GM12878 (cell line): Measurements from ENCODE around the gene INF2. TPM values are rescaled to one million over a fixed set of nuclear protein-coding genes. Genes with fewer than 3 reads are reported as not detected.

Experiments
- ATAC-seq: fragments of 200-7000 bp; cut with Tn5 transposase; 3 replicates; pipeline ENCODE4 v1.9.1; 2020; ENCODE audit warnings: mild to moderate bottlenecking, moderate library complexity
- BruUV-seq: library from RNA; stranded (reverse); fragments of 400-500 nt; replicated peaks from 2 replicates; lab custom pipeline; 2021; lab: Mats Ljungman, UMichigan
- CTCF ChIA-PET: fragments of 300-600 bp; sonication (Branson Sonifier 250); formaldehyde crosslinking; extraction: SDS; loops from one replicate; lab custom pipeline; 2021; ENCODE audit warnings: inconsistent platforms; lab: Yijun Ruan, JAX
- POLR2A ChIA-PET: fragments of 350-600 bp; formaldehyde crosslinking; extraction: SDS; loops from one replicate; lab custom pipeline; 2021; ENCODE audit warnings: inconsistent platforms; lab: Charles Lee
- RAD21 ChIA-PET: fragments of 300-600 bp; sonication (Branson Sonifier 250); formaldehyde crosslinking; loops from one replicate; lab custom pipeline; 2023; ENCODE audit warnings: antibody characterized with exemption; ENCODE audit not compliant: unreplicated experiment; lab: Charles Lee
- SMC1A ChIA-PET: fragments of 300-600 bp; sonication (Branson Sonifier 250); formaldehyde crosslinking; loops from one replicate; lab custom pipeline; 2023; ENCODE audit not compliant: unreplicated experiment, uncharacterized antibody; lab: Charles Lee
- DNase-seq: peaks from one replicate; pipeline ENCODE4 v3.0.0-alpha.2; 2011; ENCODE audit warnings: low read depth, low spot score
- FAIRE-seq: peaks from 3 replicates; lab custom pipeline; 2011; peaks lifted over from hg19 to GRCh38; lab: Jason Lieb, UNC
- H2AFZ ChIP-seq: 2 replicates; pipeline ENCODE4 v1.6.0; 2011; ENCODE audit warnings: low read depth, low read length, control low read depth; ENCODE audit not compliant: control insufficient read depth
- H3K27ac ChIP-seq: 2 replicates; pipeline ENCODE4 v1.5.1; 2011; ENCODE audit warnings: control low read depth; ENCODE audit not compliant: control insufficient read depth, insufficient read depth
- H3K27me3 ChIP-seq, 2 experiments: replicated peaks in 1 of 2; 2 replicates each; pipeline versions ENCODE4 v1.6.0 to v1.6.1; 2011; ENCODE audit warnings: low read length in 1 of 2; ENCODE audit not compliant: control insufficient read depth in 2 of 2, insufficient read depth in 2 of 2
- H3K36me3 ChIP-seq, 2 experiments: 2 replicates each; pipeline ENCODE4 v1.5.1; 2011; ENCODE audit warnings: low read length in 1 of 2; ENCODE audit not compliant: control insufficient read depth in 2 of 2, insufficient read depth in 2 of 2
- H3K4me1 ChIP-seq: 2 replicates; pipeline ENCODE4 v1.6.1; 2011; ENCODE audit warnings: mild to moderate bottlenecking, low read length, moderate library complexity, mixed read lengths; ENCODE audit not compliant: control insufficient read depth, insufficient read depth
- H3K4me2 ChIP-seq: 2 replicates; pipeline ENCODE4 v1.6.0; 2011; ENCODE audit warnings: control low read depth; ENCODE audit not compliant: control insufficient read depth, insufficient read depth
- H3K4me3 ChIP-seq: fragments of 200-600 bp; sonication (generic); 2 replicates; pipeline ENCODE4 v1.5.1; 2016
- H3K79me2 ChIP-seq: 2 replicates; pipeline ENCODE4 v1.6.0; 2011; ENCODE audit warnings: low read length; ENCODE audit not compliant: control insufficient read depth, insufficient read depth
- H3K9ac ChIP-seq: 2 replicates; pipeline ENCODE4 v1.8.0; 2011; ENCODE audit warnings: low read length, control low read depth, mixed read lengths; ENCODE audit not compliant: control insufficient read depth, insufficient read depth
- H3K9me3 ChIP-seq: replicated peaks from 3 replicates; pipeline ENCODE4 v1.5.1; 2011; ENCODE audit warnings: mild to moderate bottlenecking, low read length; ENCODE audit not compliant: control insufficient read depth, insufficient read depth
- H4K20me1 ChIP-seq: 2 replicates; pipeline ENCODE4 v1.6.0; 2011; ENCODE audit not compliant: control insufficient read depth, insufficient read depth
- BCLAF1 ChIP-seq: fragments of 450-650 bp; IDR thresholded peaks from 2 replicates; pipeline ENCODE4 v1.6.1; 2017; ENCODE audit warnings: antibody characterized with exemption, mild to moderate bottlenecking, moderate library complexity
- GATAD2B ChIP-seq: fragments of 450-650 bp; conservative IDR thresholded peaks from 2 replicates; pipeline ENCODE4 v1.6.1; 2017; ENCODE audit warnings: low read depth, mild to moderate bottlenecking, moderate library complexity
- KLF5 ChIP-seq: fragments of 450-650 bp; IDR thresholded peaks from 2 replicates; pipeline ENCODE4 v1.6.1; 2014; ENCODE audit warnings: mild to moderate bottlenecking; ENCODE audit not compliant: partially characterized antibody
- WGBS: methylation state at CpG from one replicate; pipeline ENCODE4 v1.1.6; 2016; ENCODE audit warnings: low lambda C conversion rate; ENCODE audit not compliant: insufficient replicate concordance, insufficient coverage; ENCODE audit errors: missing lambda C conversion rate; 5-methylcytosine and 5-hydroxymethylcytosine counted together
- in situ Hi-C: fragments of 300-500 bp; cut with MboI; formaldehyde crosslinking; loops from 9 replicates; pipeline ENCODE4 v1.14.3; 2018; ENCODE audit warnings: mixed read lengths
- intact Hi-C: fragments of 100-400 bp; cut with micrococcal nuclease; formaldehyde crosslinking; loops from one replicate; pipeline ENCODE4 v1.14.2; 2022; ENCODE audit not compliant: unreplicated experiment
- polyA plus RNA-seq, 11 experiments: library from polyadenylated mRNA; depleted of rRNA in 4 of 11; unstranded in 6 of 11; stranded (reverse) in 5 of 11; fragments of >200 nt; fragmentation: Nextera tagmentation in 4 of 11; fragmentation: Illumina TruSeq in 1 of 11; extraction: Ambion mirVana in 4 of 11; extraction: Trizol in 1 of 11; gene quantifications; 1 replicate in 1 of 11; 2 replicates in 10 of 11; pipeline versions ENCODE4 v1.2.1 to v1.2.3, GENCODE V29; 2011 to 2016; ENCODE audit warnings: inconsistent platforms in 2 of 11, missing spikeins in 2 of 11, low read depth in 1 of 11
- total RNA-seq, 4 experiments: library from RNA; depleted of rRNA in 3 of 4; stranded (reverse); fragments of >200 nt in 3 of 4; fragmentation: Illumina TruSeq in 1 of 4; extraction: Trizol in 1 of 4; gene quantifications; 2 replicates each; pipeline versions ENCODE4 v1.2.1 to v1.2.3, GENCODE V29; 2013 to 2021

INF2 gene
- total and polyA plus RNA-seq, 10 of the 15 experiments (the other 5 are each of a cell fraction or from before 2014, with no cell fraction given): 0.72 to 43.2 (median 8.3) TPM

- ATAC-seq: no peak
- Histone ChIP-seq H4K20me1 (no peaks in the 10 kb centered on the region), H3K4me3 (no peak overlapping the region), H3K4me2 (no peak overlapping the region), H3K27me3 (no peaks in the 10 kb centered on the region), H3K79me2 (no peaks in the 10 kb centered on the region), H2AFZ (no peak overlapping the region), H3K27ac (no peak overlapping the region), H3K9ac (no peak overlapping the region), H3K4me1 (no peaks in the 10 kb centered on the region), H3K9me3 (no peaks in the 10 kb centered on the region), H3K36me3 (no peaks in the 10 kb centered on the region; a peak in 1 of 4 replicates)
- ChIA-PET SMC1A (no interaction called here), CTCF (no interaction called here), POLR2A (interaction anchor here (0.5 kb wide), 1 partner anchor 302 kb away, joined by 4 read pairs; no protein-coding TSS in a partner anchor), RAD21 (no interaction called here)
- DNase-seq: no peak
- in situ Hi-C loops (no loop called here), intact Hi-C loops (no loop called here)
- TF ChIP-seq GATAD2B: no peak
- TF ChIP-seq BCLAF1: no peak
- TF ChIP-seq KLF5: no peak
- FAIRE-seq: no peak
- 82% methylated on average over 39 of the region's 40 CpGs for WGBS
- BruUV-seq: no TSS peak
These were observed 23.7 kb downstream of the INF2 start for GRCh38 chr14:104712881-104713734.
